GM23338 (cell line): ENCODE measurements around the gene ZNF578. TPM values are rescaled to one million over a fixed set of nuclear protein-coding genes. Genes with fewer than 3 reads are reported as not detected.

Experiments
- ATAC-seq: fragments of 200-7000 bp; cut with Tn5 transposase; 3 replicates; pipeline ENCODE4 v1.9.1; 2020
- DNase-seq: peaks from one replicate; pipeline ENCODE4 v3.0.0-alpha.2; 2015; ENCODE audit warnings: low spot score
- H2AFZ ChIP-seq: fragments of 200-600 bp; sonication (generic); 2 replicates; pipeline ENCODE4 v1.8.0; 2016; ENCODE audit warnings: antibody characterized with exemption, mild to moderate bottlenecking, moderate library complexity
- H3F3A ChIP-seq: fragments of 200-600 bp; sonication (generic); replicated peaks from 2 replicates; pipeline ENCODE4 v1.8.0; 2017; ENCODE audit warnings: antibody characterized with exemption, mixed run types, low read depth
- H3K27ac ChIP-seq: fragments of 200-600 bp; sonication (generic); 2 replicates; pipeline ENCODE4 v1.6.1; 2016; ENCODE audit warnings: low read depth
- H3K27me3 ChIP-seq: fragments of 200-600 bp; sonication (generic); 2 replicates; pipeline ENCODE4 v1.8.0; 2016; ENCODE audit warnings: mild to moderate bottlenecking, mixed run types, moderate library complexity; ENCODE audit not compliant: insufficient read depth
- H3K36me3 ChIP-seq: fragments of 200-600 bp; sonication (generic); 2 replicates; pipeline ENCODE4 v1.8.0; 2016; ENCODE audit warnings: mild to moderate bottlenecking; ENCODE audit not compliant: insufficient read depth
- H3K4me1 ChIP-seq: fragments of 200-600 bp; sonication (generic); 2 replicates; pipeline ENCODE4 v1.8.0; 2016; ENCODE audit warnings: mild to moderate bottlenecking, moderate library complexity; ENCODE audit not compliant: insufficient read depth
- H3K4me2 ChIP-seq: fragments of 200-600 bp; sonication (generic); 2 replicates; pipeline ENCODE4 v1.7.1; 2017; ENCODE audit warnings: mixed run types
- H3K4me3 ChIP-seq: fragments of 200-600 bp; sonication (generic); 2 replicates; pipeline ENCODE4 v1.6.1; 2016; ENCODE audit warnings: mixed run types
- H3K79me2 ChIP-seq: fragments of 200-600 bp; sonication (generic); replicated peaks from 2 replicates; pipeline ENCODE4 v1.8.0; 2017; ENCODE audit warnings: mild to moderate bottlenecking; ENCODE audit not compliant: insufficient read depth
- H3K9me2 ChIP-seq: fragments of 200-600 bp; sonication (generic); 2 replicates; pipeline ENCODE4 v1.8.0; 2017; ENCODE audit not compliant: insufficient read depth
- H4K20me1 ChIP-seq: fragments of 200-600 bp; sonication (generic); replicated peaks from 2 replicates; pipeline ENCODE4 v1.8.0; 2017; ENCODE audit warnings: mild to moderate bottlenecking; ENCODE audit not compliant: insufficient read depth
- H3K27ac Mint-ChIP-seq: 2 replicates; pipeline ENCODE4 v1.8.0; 2020; ENCODE audit warnings: inconsistent platforms, mild to moderate bottlenecking, moderate library complexity, mixed read lengths
- H3K27me3 Mint-ChIP-seq: 3 replicates; pipeline ENCODE4 v1.8.0; 2022; ENCODE audit warnings: low read depth, mild to moderate bottlenecking, moderate library complexity, mixed read lengths, inconsistent platforms; ENCODE audit not compliant: insufficient read depth, poor library complexity
- H3K36me3 Mint-ChIP-seq: 3 replicates; pipeline ENCODE4 v1.8.0; 2021; ENCODE audit warnings: low read depth, mild to moderate bottlenecking, inconsistent platforms, moderate library complexity, mixed read lengths
- H3K4me1 Mint-ChIP-seq: 3 replicates; pipeline ENCODE4 v1.8.0; 2020; ENCODE audit warnings: mild to moderate bottlenecking, inconsistent platforms, mixed read lengths
- H3K4me3 Mint-ChIP-seq: 3 replicates; pipeline ENCODE4 v1.8.0; 2021; ENCODE audit warnings: moderate library complexity, mild to moderate bottlenecking, inconsistent platforms, mixed read lengths
- H3K9me3 Mint-ChIP-seq: 3 replicates; pipeline ENCODE4 v1.8.0; 2020; ENCODE audit warnings: moderate library complexity, mild to moderate bottlenecking, inconsistent platforms, mixed read lengths
- CREB1 ChIP-seq: fragments of 250-450 bp; sonication (Bioruptor Pico); IDR thresholded peaks from 2 replicates; pipeline ENCODE4 v1.5.0; 2020; ENCODE audit warnings: low read depth, mild to moderate bottlenecking, moderate library complexity
- EZH2 ChIP-seq: fragments of 200-600 bp; sonication (generic); IDR thresholded peaks from one replicate; pipeline ENCODE4 v1.8.0; 2017; ENCODE audit warnings: antibody characterized with exemption, mild to moderate bottlenecking, low read depth; ENCODE audit not compliant: unreplicated experiment
- EZH2phosphoT487 ChIP-seq: fragments of 200-600 bp; sonication (generic); IDR thresholded peaks from one replicate; pipeline ENCODE4 v1.8.1; 2018; ENCODE audit warnings: antibody characterized with exemption; ENCODE audit not compliant: unreplicated experiment
- JUNB ChIP-seq: IDR thresholded peaks from one replicate; pipeline ENCODE4 v1.6.1; 2016; ENCODE audit warnings: antibody characterized with exemption; ENCODE audit not compliant: unreplicated experiment
- NANOG ChIP-seq: IDR thresholded peaks from 2 replicates; pipeline ENCODE4 v1.6.1; 2016; ENCODE audit warnings: antibody characterized with exemption, borderline replicate concordance
- POLR2AphosphoS5 ChIP-seq: IDR thresholded peaks from 2 replicates; pipeline ENCODE4 v1.6.1; 2016; ENCODE audit warnings: antibody characterized with exemption, low read depth
- STAT1 ChIP-seq: IDR thresholded peaks from one replicate; pipeline ENCODE4 v1.6.1; 2016; ENCODE audit warnings: antibody characterized with exemption; ENCODE audit not compliant: unreplicated experiment
- ZNF114 ChIP-seq: fragments of 250-450 bp; sonication (Bioruptor Pico); IDR thresholded peaks from 2 replicates; pipeline ENCODE4 v1.5.0; 2020; ENCODE audit warnings: mild to moderate bottlenecking, moderate library complexity
- ZNF331 ChIP-seq: fragments of 250-450 bp; sonication (Bioruptor Pico); IDR thresholded peaks from 2 replicates; pipeline ENCODE4 v1.5.0; 2020; ENCODE audit warnings: low read depth, mild to moderate bottlenecking, moderate library complexity
- polyA plus RNA-seq: library from polyadenylated mRNA; unstranded; fragments of >200 nt; fragmentation: Nextera tagmentation; extraction: Ambion mirVana; gene quantifications from 2 replicates; pipeline ENCODE4 v1.2.1, GENCODE V29; 2016
- total RNA-seq: library from RNA; depleted of rRNA; stranded (reverse); fragments of >200 nt; shearing (Covaris generic); gene quantifications from 2 replicates; pipeline ENCODE4 v1.2.3, GENCODE V29; 2014
- TF ChIP-seq, protein P1 (sequence below), 2 experiments: fragments of 200-600 bp in 1 of 2; sonication (generic) in 1 of 2; conservative IDR thresholded peaks; 2 replicates each; pipeline versions ENCODE4 v1.5.1 to v1.6.1; 2016 to 2017; ENCODE audit warnings: antibody characterized with exemption in 2 of 2, low read depth in 2 of 2, mild to moderate bottlenecking in 2 of 2, moderate library complexity in 1 of 2
- TF ChIP-seq, protein P2 (sequence below): fragments of 250-450 bp; sonication (Bioruptor Pico); IDR thresholded peaks from 2 replicates; pipeline ENCODE4 v1.5.0; 2020; ENCODE audit warnings: mild to moderate bottlenecking, moderate library complexity
- TF ChIP-seq, protein P3 (sequence below): IDR thresholded peaks from one replicate; pipeline ENCODE4 v1.6.1; 2018; ENCODE audit warnings: antibody characterized with exemption; ENCODE audit not compliant: unreplicated experiment
- TF ChIP-seq, protein P4 (sequence below): IDR thresholded peaks from 2 replicates; pipeline ENCODE4 v1.6.1; 2016; ENCODE audit warnings: antibody characterized with exemption

Gene ZNF578
- total and polyA plus RNA-seq, 2 experiments from 2014 or later, result 4.1 to 23.9 TPM

DNA sequence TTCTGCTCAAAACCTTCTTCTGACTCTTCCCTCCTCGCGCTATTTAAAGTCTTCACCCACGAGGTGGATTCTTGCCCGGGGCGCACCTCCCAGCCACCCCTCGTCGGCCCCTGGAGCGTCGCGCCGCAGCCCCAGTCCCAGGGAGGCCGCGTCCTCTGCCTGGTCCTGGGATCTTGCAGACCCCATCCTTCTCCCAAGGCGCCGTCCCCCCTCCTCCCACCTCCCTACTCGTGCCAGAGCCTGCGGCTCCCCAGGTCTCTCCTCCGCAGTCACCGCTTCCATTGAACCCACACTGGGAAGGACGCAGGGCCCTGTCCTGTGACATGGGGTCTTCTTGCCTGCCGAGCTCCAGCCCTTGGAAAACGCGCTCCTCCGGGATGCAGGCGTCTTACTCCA is 74.6 kb downstream of the ZNF578 start:
- Mint-ChIP-seq H3K4me3 (peak overlapping the region; percentile 97), H3K27ac (peak overlapping the region; percentile 91), H3K4me1 (peaks cover 7% of the 10 kb centered on the region), H3K9me3 (no peaks in the 10 kb centered on the region; the same call in 1 of the 3 replicates), H3K36me3 (no peaks in the 10 kb centered on the region; the same call in 2 of the 3 replicates), H3K27me3 (peaks cover 10% of the 10 kb centered on the region)
- peak; percentile 54 for ATAC-seq
- no peaks in the 10 kb centered on the region for H3K36me3 ChIP-seq
- peaks cover 4% of the 10 kb centered on the region for H3F3A ChIP-seq
- H3K4me1 ChIP-seq, result peaks cover 6% of the 10 kb centered on the region
- peak overlapping the region; percentile 93 for H3K4me2 ChIP-seq
- no peaks in the 10 kb centered on the region for H3K27me3 ChIP-seq
- DNase-seq, result peak; percentile 46
- no peak overlapping the region for H3K27ac ChIP-seq
- TF ChIP-seq, protein P1, sequence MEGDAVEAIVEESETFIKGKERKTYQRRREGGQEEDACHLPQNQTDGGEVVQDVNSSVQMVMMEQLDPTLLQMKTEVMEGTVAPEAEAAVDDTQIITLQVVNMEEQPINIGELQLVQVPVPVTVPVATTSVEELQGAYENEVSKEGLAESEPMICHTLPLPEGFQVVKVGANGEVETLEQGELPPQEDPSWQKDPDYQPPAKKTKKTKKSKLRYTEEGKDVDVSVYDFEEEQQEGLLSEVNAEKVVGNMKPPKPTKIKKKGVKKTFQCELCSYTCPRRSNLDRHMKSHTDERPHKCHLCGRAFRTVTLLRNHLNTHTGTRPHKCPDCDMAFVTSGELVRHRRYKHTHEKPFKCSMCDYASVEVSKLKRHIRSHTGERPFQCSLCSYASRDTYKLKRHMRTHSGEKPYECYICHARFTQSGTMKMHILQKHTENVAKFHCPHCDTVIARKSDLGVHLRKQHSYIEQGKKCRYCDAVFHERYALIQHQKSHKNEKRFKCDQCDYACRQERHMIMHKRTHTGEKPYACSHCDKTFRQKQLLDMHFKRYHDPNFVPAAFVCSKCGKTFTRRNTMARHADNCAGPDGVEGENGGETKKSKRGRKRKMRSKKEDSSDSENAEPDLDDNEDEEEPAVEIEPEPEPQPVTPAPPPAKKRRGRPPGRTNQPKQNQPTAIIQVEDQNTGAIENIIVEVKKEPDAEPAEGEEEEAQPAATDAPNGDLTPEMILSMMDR (conservative IDR thresholded peaks at IDR 0.05; ENCODE audit: low read depth in 2 of 2), result no peak
- TF ChIP-seq POLR2AphosphoS5 (no peak), ZNF331 (CRISPR knock-in tag) (no peak), JUNB (no peak), NANOG (no peak), EZH2 (no peak), EZH2phosphoT487 (no peak), STAT1 (no peak), CREB1 (CRISPR knock-in tag) (no peak), ZNF114 (no peak)
- TF ChIP-seq, protein P2, sequence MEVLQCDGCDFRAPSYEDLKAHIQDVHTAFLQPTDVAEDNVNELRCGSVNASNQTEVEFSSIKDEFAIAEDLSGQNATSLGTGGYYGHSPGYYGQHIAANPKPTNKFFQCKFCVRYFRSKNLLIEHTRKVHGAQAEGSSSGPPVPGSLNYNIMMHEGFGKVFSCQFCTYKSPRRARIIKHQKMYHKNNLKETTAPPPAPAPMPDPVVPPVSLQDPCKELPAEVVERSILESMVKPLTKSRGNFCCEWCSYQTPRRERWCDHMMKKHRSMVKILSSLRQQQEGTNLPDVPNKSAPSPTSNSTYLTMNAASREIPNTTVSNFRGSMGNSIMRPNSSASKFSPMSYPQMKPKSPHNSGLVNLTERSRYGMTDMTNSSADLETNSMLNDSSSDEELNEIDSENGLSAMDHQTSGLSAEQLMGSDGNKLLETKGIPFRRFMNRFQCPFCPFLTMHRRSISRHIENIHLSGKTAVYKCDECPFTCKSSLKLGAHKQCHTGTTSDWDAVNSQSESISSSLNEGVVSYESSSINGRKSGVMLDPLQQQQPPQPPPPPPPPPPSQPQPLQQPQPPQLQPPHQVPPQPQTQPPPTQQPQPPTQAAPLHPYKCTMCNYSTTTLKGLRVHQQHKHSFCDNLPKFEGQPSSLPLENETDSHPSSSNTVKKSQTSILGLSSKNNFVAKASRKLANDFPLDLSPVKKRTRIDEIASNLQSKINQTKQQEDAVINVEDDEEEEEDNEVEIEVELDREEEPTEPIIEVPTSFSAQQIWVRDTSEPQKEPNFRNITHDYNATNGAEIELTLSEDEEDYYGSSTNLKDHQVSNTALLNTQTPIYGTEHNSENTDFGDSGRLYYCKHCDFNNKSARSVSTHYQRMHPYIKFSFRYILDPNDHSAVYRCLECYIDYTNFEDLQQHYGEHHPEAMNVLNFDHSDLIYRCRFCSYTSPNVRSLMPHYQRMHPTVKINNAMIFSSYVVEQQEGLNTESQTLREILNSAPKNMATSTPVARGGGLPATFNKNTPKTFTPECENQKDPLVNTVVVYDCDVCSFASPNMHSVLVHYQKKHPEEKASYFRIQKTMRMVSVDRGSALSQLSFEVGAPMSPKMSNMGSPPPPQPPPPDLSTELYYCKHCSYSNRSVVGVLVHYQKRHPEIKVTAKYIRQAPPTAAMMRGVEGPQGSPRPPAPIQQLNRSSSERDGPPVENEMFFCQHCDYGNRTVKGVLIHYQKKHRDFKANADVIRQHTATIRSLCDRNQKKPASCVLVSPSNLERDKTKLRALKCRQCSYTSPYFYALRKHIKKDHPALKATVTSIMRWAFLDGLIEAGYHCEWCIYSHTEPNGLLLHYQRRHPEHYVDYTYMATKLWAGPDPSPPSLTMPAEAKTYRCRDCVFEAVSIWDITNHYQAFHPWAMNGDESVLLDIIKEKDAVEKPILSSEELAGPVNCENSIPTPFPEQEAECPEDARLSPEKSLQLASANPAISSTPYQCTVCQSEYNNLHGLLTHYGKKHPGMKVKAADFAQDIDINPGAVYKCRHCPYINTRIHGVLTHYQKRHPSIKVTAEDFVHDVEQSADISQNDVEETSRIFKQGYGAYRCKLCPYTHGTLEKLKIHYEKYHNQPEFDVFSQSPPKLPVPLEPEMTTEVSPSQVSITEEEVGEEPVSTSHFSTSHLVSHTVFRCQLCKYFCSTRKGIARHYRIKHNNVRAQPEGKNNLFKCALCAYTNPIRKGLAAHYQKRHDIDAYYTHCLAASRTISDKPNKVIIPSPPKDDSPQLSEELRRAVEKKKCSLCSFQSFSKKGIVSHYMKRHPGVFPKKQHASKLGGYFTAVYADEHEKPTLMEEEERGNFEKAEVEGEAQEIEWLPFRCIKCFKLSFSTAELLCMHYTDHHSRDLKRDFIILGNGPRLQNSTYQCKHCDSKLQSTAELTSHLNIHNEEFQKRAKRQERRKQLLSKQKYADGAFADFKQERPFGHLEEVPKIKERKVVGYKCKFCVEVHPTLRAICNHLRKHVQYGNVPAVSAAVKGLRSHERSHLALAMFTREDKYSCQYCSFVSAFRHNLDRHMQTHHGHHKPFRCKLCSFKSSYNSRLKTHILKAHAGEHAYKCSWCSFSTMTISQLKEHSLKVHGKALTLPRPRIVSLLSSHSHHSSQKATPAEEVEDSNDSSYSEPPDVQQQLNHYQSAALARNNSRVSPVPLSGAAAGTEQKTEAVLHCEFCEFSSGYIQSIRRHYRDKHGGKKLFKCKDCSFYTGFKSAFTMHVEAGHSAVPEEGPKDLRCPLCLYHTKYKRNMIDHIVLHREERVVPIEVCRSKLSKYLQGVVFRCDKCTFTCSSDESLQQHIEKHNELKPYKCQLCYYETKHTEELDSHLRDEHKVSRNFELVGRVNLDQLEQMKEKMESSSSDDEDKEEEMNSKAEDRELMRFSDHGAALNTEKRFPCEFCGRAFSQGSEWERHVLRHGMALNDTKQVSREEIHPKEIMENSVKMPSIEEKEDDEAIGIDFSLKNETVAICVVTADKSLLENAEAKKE (CRISPR knock-in tag), result no peak
- TF ChIP-seq, protein P3, sequence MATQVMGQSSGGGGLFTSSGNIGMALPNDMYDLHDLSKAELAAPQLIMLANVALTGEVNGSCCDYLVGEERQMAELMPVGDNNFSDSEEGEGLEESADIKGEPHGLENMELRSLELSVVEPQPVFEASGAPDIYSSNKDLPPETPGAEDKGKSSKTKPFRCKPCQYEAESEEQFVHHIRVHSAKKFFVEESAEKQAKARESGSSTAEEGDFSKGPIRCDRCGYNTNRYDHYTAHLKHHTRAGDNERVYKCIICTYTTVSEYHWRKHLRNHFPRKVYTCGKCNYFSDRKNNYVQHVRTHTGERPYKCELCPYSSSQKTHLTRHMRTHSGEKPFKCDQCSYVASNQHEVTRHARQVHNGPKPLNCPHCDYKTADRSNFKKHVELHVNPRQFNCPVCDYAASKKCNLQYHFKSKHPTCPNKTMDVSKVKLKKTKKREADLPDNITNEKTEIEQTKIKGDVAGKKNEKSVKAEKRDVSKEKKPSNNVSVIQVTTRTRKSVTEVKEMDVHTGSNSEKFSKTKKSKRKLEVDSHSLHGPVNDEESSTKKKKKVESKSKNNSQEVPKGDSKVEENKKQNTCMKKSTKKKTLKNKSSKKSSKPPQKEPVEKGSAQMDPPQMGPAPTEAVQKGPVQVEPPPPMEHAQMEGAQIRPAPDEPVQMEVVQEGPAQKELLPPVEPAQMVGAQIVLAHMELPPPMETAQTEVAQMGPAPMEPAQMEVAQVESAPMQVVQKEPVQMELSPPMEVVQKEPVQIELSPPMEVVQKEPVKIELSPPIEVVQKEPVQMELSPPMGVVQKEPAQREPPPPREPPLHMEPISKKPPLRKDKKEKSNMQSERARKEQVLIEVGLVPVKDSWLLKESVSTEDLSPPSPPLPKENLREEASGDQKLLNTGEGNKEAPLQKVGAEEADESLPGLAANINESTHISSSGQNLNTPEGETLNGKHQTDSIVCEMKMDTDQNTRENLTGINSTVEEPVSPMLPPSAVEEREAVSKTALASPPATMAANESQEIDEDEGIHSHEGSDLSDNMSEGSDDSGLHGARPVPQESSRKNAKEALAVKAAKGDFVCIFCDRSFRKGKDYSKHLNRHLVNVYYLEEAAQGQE, result no peak
- TF ChIP-seq, protein P4, sequence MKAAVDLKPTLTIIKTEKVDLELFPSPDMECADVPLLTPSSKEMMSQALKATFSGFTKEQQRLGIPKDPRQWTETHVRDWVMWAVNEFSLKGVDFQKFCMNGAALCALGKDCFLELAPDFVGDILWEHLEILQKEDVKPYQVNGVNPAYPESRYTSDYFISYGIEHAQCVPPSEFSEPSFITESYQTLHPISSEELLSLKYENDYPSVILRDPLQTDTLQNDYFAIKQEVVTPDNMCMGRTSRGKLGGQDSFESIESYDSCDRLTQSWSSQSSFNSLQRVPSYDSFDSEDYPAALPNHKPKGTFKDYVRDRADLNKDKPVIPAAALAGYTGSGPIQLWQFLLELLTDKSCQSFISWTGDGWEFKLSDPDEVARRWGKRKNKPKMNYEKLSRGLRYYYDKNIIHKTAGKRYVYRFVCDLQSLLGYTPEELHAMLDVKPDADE, result no peak
- peak overlapping the region; percentile 99 for H3K4me3 ChIP-seq
- peak overlapping the region; percentile 89 for H2AFZ ChIP-seq
- peaks cover 15% of the 10 kb centered on the region for H3K79me2 ChIP-seq
- H4K20me1 ChIP-seq, result no peaks in the 10 kb centered on the region; the same call in 1 of the 2 replicates
- H3K9me2 ChIP-seq, result no peaks in the 10 kb centered on the region
